HG02840 (cell line): ENCODE measurements around the gene RANBP17.

Experiments used
- ATAC-seq: cut with Tn5 transposase; IDR thresholded peaks from one replicate; pipeline ENCODE4 v1.9.1; 2021; ENCODE audit warnings: mild to moderate bottlenecking, moderate library complexity, moderate number of reproducible peaks; ENCODE audit not compliant: unreplicated experiment, low FRiP score

Gene RANBP17

GRCh38 chr5:171221916-171222315, 360.1 kb downstream of the RANBP17 start:
- no peak for ATAC-seq

- no peak for ATAC-seq
These were observed 362.1 kb downstream of the RANBP17 start for GRCh38 chr5:171223927-171224326.

GRCh38 chr5:171226096-171226754, 364.4 kb downstream of the RANBP17 start:
- ATAC-seq: no peak

- ATAC-seq: no peak
These were observed 365.0 kb downstream of the RANBP17 start for GRCh38 chr5:171226864-171227263.

GRCh38 chr5:171236651-171237050, 374.8 kb downstream of the RANBP17 start:
- ATAC-seq: no peak

GRCh38 chr5:171242521-171242920, 380.7 kb downstream of the RANBP17 start:
- ATAC-seq: no peak

GRCh38 chr5:171246231-171246630, 384.4 kb downstream of the RANBP17 start:
- no peak for ATAC-seq

- no peak for ATAC-seq
These were observed 387.6 kb downstream of the RANBP17 start for GRCh38 chr5:171249460-171249859.

- no peak for ATAC-seq
These were observed 388.9 kb downstream of the RANBP17 start for GRCh38 chr5:171250738-171251137.

- no peak for ATAC-seq
These were observed 389.7 kb downstream of the RANBP17 start for GRCh38 chr5:171251519-171251918.

GRCh38 chr5:171252674-171253073, 390.9 kb downstream of the RANBP17 start:
- no peak for ATAC-seq

GRCh38 chr5:171258737-171259415, 397.1 kb downstream of the RANBP17 start:
- ATAC-seq: no peak

GRCh38 chr5:171261361-171261760, 399.5 kb downstream of the RANBP17 start:
- ATAC-seq: no peak

- no peak for ATAC-seq
These were observed 400.1 kb downstream of the RANBP17 start for GRCh38 chr5:171261904-171262303.

- ATAC-seq: no peak
These were observed 401.4 kb downstream of the RANBP17 start for GRCh38 chr5:171263181-171263580.

GRCh38 chr5:171264843-171265242, 403.0 kb downstream of the RANBP17 start:
- no peak for ATAC-seq

GRCh38 chr5:171268700-171269620, 407.1 kb downstream of the RANBP17 start:
- ATAC-seq: no peak

- no peak for ATAC-seq
These were observed 407.9 kb downstream of the RANBP17 start for GRCh38 chr5:171269717-171270116.

GRCh38 chr5:171270136-171270535, 408.3 kb downstream of the RANBP17 start:
- no peak for ATAC-seq

GRCh38 chr5:171271798-171272197, 410.0 kb downstream of the RANBP17 start:
- ATAC-seq: no peak
